Fibroblast of skin of back (primary cell): ENCODE results near the gene ATOH8.
A peak's percentile ranks its signal among the peaks of the same experiment; 100 is the strongest.

Source experiments
- DNase-seq: peaks from one replicate; pipeline ENCODE4 v3.0.0-alpha.2; 2013

ATOH8 gene

GRCh38 chr2:85736456-85737355 is 17.1 kb upstream of the ATOH8 start:
- DNase-seq = no peak

DNA sequence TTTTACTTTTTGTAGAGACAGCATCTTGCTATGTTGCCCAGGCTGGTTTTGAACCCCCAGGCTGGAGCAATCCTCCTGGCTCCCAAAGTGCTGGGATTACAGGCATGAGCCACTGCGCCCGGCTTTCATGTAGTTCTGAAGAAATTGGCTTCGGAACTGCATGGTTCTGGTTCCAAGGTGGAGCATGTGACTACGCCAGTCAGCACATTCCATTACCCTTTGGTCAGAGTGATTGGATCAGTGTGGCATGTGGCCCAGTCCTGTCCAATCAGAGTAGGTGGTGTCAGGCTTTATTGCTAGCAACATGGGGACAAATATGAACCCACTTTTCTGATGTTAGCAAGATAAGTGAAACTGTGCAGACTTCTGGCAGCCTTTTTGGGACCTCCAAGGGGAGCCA is 16.3 kb upstream of the ATOH8 start:
- DNase-seq = peak; percentile 82

GRCh38 chr2:85737961-85738360 is 15.8 kb upstream of the ATOH8 start:
- DNase-seq = no peak

DNA sequence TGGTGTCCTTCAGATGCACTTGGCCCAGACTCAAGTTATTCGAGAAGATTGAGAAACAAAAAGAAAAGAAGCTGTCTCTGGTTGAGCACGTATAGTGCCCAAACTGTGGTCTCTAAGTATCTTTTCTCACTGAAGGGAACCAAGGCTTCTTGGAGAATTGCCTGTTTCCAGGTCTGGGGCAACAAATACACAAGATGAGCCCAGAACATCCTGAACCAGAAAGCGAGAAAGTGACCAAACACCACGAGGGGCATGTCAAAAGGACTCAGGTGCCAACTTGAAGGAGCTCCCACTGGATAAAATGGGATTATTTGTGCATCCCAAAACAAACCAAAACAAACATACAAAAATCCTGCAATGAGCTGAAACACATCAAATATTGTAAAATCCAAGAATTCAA is 13.6 kb upstream of the ATOH8 start:
- DNase-seq = no peak

DNA sequence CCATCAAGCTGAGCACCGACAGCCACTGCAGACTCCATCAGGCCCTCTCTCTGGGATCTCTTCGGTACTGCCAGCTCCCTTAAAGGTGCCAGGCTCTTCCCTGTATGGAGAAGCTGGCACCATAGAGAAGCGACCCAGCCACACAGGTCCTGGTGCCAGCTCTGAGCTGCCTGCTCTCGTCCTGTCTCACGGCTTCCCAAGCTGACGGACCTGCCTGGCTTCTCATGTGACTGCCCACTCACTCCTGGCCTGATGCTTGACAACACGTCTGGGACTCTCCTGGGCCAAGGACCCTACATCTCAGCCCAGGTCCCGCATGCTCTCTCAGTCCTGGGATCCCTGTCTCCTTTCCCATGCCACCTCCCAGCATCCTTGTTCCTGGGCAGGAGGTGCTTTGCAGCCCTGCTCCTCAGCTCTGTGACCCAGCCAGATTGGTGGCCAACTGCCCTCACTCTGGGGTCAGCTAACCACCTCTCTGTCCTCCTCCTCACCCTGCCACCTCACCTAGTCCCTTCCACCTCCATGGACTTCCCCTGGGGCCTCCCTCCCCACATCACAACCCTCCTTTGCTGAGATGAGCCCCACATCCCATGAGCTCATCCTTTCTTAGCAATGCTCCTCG is 12.5 kb upstream of the ATOH8 start:
- DNase-seq = no peak

DNA sequence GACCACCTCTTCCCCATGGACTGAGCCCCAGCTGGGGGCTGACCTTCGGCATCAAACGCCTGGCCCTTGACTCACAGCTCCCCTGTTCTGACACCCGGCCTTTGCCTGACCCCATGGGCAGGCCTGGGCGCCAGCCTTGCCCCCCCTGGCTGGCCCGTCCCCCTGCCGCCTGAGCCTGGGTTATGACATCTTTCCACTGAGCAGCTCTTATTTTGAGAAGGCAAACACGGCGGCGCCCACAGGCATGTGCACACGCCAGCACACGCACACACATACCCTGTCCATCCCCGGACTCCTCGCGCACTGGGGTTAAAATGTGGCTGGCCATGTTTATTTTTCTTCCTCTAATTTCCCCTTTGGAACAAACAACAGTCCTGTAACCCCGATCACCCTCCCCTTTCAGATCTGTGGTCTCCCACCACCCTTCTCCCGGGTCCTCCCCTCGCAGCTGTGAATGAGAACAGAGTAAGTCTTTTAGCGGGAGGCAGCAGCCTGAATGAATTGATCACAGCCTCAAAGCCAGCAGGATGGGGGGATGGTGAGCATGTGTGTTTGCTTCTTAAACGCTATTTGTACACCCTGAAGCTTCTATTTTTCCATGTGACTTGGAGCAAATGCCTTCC is 11.8 kb upstream of the ATOH8 start:
- peak; percentile 91 for DNase-seq

DNA sequence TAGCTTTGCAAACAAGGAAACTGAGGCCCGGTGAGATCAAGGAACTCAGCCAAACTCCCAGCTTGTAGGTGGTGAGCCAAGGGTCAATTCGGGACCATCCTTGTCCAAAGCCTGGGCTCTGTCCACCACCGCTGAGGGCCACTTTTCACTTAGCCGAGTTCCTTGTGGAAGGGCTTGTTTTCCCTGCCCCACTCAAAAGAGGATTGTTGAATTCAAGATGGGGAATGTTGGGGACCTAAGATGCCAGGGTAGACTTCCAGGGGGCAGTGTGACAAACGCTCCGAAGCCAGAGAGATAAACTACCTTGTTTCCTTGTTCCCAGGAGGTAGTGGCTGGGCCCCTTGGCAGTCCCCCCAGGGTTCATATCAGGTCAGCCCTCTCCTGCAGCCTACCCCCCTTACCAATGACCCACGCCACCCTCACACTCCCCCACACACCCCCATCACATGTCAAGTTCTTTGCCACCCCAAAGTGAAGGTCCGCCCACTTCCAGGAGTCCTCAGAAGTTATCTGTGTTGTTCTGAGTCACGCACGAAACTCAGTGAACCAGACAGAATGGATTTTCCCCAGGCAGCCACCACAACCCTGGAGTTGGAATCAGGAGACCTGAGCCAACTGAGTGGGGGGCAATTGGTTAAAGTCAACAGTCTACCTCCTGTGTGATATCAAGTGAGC is 10.3 kb upstream of the ATOH8 start:
- peak; percentile 58 for DNase-seq

- DNase-seq = no peak
These were observed 9.7 kb upstream of the ATOH8 start for GRCh38 chr2:85744055-85744454.

- DNase-seq = peak; percentile 96
These were observed 8.8 kb upstream of the ATOH8 start for GRCh38 chr2:85744741-85745601.

GRCh38 chr2:85745619-85746018 is 8.2 kb upstream of the ATOH8 start:
- DNase-seq = no peak

DNA sequence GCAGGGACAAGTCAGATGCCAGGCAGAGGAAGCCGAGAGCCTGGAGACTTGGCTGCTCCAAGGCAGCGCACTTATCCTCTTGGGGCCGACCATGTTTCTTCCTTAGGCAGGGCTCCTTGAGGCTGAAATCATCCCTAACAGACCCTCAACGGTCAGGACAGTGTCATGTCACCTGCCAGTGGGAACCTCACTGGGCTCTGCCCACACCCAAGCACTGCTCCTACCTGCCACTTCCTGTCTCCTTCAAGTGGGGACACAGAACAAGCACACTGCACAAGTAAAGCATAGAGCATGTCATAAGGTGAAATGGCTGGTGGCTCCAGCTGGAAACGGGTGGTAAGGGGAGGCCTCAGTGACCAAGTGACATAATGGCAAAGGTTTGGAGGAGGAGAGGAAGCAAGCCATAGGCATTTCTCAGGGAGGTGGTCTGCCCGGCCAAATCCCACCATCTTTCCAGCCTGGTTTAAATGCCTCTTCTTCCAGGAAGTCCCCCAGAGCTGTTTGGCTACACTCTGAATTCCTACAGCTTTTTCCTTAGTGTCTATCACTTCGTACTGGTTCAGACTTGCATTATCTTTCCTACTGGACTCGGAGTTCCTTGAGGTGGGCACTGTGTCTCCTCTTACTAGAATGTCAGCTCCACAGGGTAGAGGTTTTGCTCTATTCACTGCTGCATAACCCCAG is 7.3 kb upstream of the ATOH8 start:
- DNase-seq = no peak

DNA sequence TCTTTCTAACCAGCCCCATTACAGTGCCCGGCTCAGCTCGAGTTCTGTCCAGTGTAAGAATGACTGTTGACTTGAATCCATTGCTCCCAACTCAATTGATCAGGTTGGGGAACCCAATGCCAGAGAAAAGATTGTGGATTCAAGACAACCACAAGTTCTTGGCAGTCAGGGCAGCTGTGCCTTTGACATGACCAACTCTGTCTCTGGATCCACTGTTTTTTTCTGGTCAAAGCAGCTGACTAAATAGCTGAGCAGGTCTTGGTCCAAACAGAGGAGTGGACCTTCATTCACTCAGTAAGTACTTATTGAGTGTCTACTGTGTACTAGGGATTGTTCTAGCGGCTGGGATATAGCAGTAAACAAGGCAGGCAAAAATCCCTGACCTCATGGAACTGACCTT is 6.3 kb upstream of the ATOH8 start:
- DNase-seq = no peak

DNA sequence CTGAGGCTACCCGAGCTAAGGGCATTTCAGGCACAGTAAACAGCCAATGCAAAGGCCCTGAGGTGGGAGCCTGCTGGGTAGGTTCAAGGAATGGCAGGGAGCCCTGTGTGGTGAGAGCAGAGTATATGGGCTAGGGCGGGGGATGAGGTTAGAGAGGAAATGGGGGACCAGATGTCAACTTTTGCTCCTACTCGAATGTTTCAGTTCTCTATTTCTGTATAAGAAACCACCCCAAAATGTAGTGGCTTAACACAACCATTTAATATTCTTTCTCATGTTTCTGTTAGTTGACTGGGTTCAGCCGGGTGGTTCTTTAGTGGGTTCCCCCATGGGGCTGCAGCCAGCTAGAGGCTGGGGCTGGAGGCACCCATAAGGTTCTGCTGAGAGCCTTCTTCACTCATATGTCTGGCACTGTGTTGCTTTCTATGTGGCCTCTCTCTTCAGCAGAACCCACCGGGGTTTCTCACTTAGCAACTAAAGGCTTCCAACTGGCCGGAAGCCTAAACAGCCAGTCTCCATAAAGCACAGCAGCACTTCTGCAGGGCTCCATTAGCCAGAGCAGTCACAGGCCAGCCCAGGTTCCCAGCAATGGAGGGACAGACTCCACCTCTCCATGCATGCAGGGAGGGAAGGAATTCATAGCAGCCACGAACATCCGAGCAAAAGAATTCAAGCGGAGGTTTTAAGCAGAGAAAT is 5.6 kb upstream of the ATOH8 start:
- no peak for DNase-seq

DNA sequence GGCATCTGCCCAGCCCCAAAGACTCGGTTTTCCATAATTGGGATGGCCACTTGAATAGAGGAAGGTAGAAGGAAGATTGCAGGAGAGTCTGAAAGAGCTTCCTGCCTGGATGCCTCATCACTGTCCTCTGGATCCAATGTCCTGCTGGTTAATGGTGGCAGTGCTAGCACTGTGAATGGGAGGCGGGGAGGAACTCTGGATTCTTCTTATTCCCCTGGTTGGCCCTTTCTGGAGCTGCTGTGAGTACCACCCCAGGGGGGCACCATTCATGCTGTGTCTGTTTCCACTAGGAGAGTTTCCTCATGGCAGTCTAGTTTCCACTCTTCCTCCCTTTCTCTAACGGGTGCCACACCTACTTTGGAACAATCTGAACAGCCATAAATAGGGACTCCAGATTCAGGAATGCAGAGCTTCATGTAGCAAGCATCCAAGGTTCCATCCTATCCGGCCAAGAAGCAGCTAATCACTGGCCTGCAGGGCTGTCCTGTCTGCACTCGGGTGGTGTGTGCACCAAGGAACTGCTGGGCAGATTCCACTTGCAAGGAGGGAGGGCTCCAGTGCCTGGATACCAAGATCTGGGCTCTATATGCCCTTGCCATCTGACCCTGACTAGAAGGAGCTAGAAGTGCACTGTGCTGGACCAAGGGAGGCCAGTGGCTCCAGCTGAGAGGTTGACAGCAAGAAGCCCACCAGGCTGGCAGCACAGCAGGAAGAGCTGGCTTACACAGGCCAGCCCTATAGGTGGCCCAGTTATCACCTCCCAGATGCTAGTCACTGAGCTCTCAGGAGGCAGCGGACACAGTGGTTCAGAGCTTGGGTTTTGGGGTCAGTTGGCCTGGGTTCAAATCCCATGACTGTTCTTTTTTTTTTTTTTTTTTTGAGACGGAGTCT is 4.6 kb upstream of the ATOH8 start:
- DNase-seq = peak; percentile 74

DNA sequence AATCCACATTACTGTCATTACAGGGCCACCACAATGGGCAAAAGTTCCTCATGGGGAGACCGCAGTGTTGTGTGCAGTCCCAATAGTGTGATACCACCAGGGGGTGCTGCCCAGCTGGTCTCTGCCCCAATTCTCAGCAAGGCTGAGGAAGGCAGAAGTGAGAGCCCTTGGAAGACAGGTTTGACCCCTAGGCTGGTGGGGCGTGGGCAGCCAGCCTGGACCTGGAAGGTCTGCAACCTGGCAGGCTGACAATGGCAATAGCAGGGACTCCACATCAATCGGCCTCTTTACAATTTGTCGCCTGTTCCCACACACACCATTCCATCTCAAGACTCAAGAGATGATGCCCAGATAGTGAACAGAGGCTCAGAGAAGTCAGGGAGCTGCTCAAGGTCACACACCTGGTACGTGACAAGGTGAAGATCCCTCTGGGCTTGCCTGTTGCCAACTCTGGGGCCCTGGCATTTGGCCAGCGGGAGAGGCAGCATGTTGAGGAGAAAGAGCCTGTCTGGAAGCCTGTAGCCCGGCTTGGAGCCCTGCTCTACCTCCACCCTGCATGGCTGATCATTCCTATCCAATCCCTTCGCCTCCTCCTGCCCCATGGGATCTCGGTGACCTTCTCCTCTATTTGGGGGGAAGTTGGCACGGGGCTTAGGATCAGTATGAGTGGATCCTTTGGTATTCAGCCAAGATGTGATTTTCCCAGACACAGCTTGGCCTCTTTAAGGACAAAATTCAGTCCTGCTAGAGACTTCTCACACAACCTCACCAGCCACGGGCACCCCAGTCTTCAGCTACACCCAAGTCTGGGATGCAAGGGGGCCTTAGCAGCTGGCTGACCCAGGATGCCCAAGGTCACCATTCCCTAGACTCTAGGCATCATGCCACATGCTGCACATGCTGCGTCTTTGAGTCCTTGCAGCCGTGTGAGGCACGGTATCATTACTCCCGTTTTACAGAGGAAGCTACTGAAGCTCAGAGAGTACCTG is 2.9 kb upstream of the ATOH8 start:
- DNase-seq = peak; percentile 63

- DNase-seq = no peak
These were observed 2.2 kb upstream of the ATOH8 start for GRCh38 chr2:85751627-85752026.

DNA sequence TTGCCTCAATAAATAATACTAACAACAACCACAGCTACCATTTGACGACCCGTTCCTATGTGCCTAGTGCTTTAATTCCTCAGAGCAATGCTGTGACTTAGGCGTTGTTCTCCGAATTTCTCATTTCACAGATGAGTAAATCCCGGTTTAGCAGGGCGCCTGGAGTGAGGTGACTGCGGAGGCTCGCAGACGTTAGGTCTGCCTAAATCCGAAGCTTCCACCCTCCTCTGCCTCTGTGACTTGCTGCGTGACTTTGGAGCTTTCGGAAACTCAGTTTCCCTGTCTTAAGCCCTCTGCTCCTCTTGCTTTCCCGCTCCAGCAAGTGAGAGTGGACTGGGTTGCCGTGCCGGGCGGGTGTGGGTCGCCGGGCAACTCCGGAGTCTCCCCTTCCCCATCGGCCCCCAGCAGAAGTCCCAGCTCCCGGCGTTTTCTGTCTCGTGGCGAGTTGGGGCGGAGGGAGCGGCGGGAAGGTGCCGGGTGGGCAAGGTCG is 711 bp upstream of the ATOH8 start:
- DNase-seq = no peak
